ENCODE measurements around the gene ADSS1.

ADSS1 gene

GRCh38 chr14:104687601-104688504 is 36.2 kb upstream of the ADSS1 start:
- DNase-seq, result no peak

- DNase-seq, result no peak
Measured at GRCh38 chr14:104688505-104689108, 35.4 kb upstream of the ADSS1 start.

GRCh38 chr14:104689109-104689880 is 34.7 kb upstream of the ADSS1 start, which contains the start of gene INF2:
INF2 (plus strand) TSS chr14:104689618; CDS start chr14:104701366, 11,748 bp downstream.
- DNase-seq, result peak; percentile 60

GRCh38 chr14:104689881-104690711 is 33.9 kb upstream of the ADSS1 start:
- DNase-seq, result no peak

GRCh38 chr14:104690861-104691455 is 33.1 kb upstream of the ADSS1 start:
- DNase-seq, result no peak

GRCh38 chr14:104691546-104692260 is 32.3 kb upstream of the ADSS1 start:
- DNase-seq, result no peak

- no peak for DNase-seq
Measured at GRCh38 chr14:104692261-104692938, 31.6 kb upstream of the ADSS1 start.

GRCh38 chr14:104692939-104693315 is 31.1 kb upstream of the ADSS1 start:
- no peak for DNase-seq

GRCh38 chr14:104693482-104694431 is 30.3 kb upstream of the ADSS1 start:
- no peak for DNase-seq

GRCh38 chr14:104694475-104694950 is 29.5 kb upstream of the ADSS1 start:
- no peak for DNase-seq

GRCh38 chr14:104694991-104695659 is 28.9 kb upstream of the ADSS1 start:
- no peak for DNase-seq

GRCh38 chr14:104695660-104696000 is 28.4 kb upstream of the ADSS1 start:
- no peak for DNase-seq

- DNase-seq, result no peak
Measured at GRCh38 chr14:104696671-104697316, 27.2 kb upstream of the ADSS1 start.

GRCh38 chr14:104697317-104697703 is 26.7 kb upstream of the ADSS1 start:
- DNase-seq, result no peak

- DNase-seq, result no peak
Measured at GRCh38 chr14:104697892-104698583, 26.0 kb upstream of the ADSS1 start.

- DNase-seq, result no peak
Measured at GRCh38 chr14:104698688-104699425, 25.2 kb upstream of the ADSS1 start.

GRCh38 chr14:104699426-104699748 is 24.6 kb upstream of the ADSS1 start:
- no peak for DNase-seq

All from activated naive CD4-positive, alpha-beta T cell treated with anti-CD3 and anti-CD28 coated beads, Interleukin-2, amount 50 U/mL, for 16 hours (primary cell).